ENCODE results near the gene PTPN9.
"Not testable (repeated sequence)": the region's sequence is repeated elsewhere in the genome, so short reads cannot be mapped to it uniquely, and the experiment has no call there.

The PTPN9 gene

GRCh38 chr15:75584121-75584520, 5.0 kb upstream of the PTPN9 start:
- FAIRE-seq (no peak), DNase-seq (ENCODE audit: insufficient read length, low spot score) (no peak)

GRCh38 chr15:75583701-75584100, 4.6 kb upstream of the PTPN9 start:
- DNase-seq (ENCODE audit: insufficient read length, low spot score) (no peak), FAIRE-seq (no peak)

GRCh38 chr15:75582943-75583342, 3.8 kb upstream of the PTPN9 start:
- not testable (repeated sequence) for FAIRE-seq

GRCh38 chr15:75578173-75578947, 755 bp downstream of the PTPN9 start:
- DNase-seq (ENCODE audit: insufficient read length, low spot score) (peak; percentile 17), FAIRE-seq (no peak)

More at GRCh38 chr15:75582943-75583342, 3.8 kb upstream of the PTPN9 start:
- DNase-seq (ENCODE audit: insufficient read length, low spot score): not testable (repeated sequence)

GRCh38 chr15:75577401-75578172, 1.5 kb downstream of the PTPN9 start:
- DNase-seq (ENCODE audit: insufficient read length, low spot score) (peak; percentile 24), FAIRE-seq (no peak)

GRCh38 chr15:75573648-75574384, 5.3 kb downstream of the PTPN9 start:
- DNase-seq (ENCODE audit: insufficient read length, low spot score): no peak
- no peak for FAIRE-seq

GRCh38 chr15:75570126-75570845, 8.8 kb downstream of the PTPN9 start:
- FAIRE-seq (no peak), DNase-seq (ENCODE audit: insufficient read length, low spot score) (no peak)

GRCh38 chr15:75565062-75565970, 13.8 kb downstream of the PTPN9 start:
- no peak for FAIRE-seq
- DNase-seq (ENCODE audit: insufficient read length, low spot score): no peak

GRCh38 chr15:75561888-75562287, 17.2 kb downstream of the PTPN9 start:
- FAIRE-seq: no peak
- no peak for DNase-seq (ENCODE audit: insufficient read length, low spot score)

- not testable (repeated sequence) for FAIRE-seq
Measured at GRCh38 chr15:75559360-75559759, 19.8 kb downstream of the PTPN9 start.

GRCh38 chr15:75558955-75559354, 20.2 kb downstream of the PTPN9 start:
- DNase-seq (ENCODE audit: insufficient read length, low spot score); FAIRE-seq: not testable (repeated sequence)

More at GRCh38 chr15:75559360-75559759, 19.8 kb downstream of the PTPN9 start:
- not testable (repeated sequence) for DNase-seq (ENCODE audit: insufficient read length, low spot score)

- FAIRE-seq: no peak
- DNase-seq (ENCODE audit: insufficient read length, low spot score): no peak
Measured at GRCh38 chr15:75554717-75555116, 24.4 kb downstream of the PTPN9 start.

GRCh38 chr15:75553659-75554058, 25.5 kb downstream of the PTPN9 start:
- DNase-seq (ENCODE audit: insufficient read length, low spot score) (no peak), FAIRE-seq (no peak)

GRCh38 chr15:75551091-75551490, 28.0 kb downstream of the PTPN9 start:
- no peak for FAIRE-seq

GRCh38 chr15:75545064-75545463, 34.1 kb downstream of the PTPN9 start:
- DNase-seq (ENCODE audit: insufficient read length, low spot score) (no peak), FAIRE-seq (no peak)

More at GRCh38 chr15:75551091-75551490, 28.0 kb downstream of the PTPN9 start:
- DNase-seq (ENCODE audit: insufficient read length, low spot score): no peak

GRCh38 chr15:75544359-75544758, 34.8 kb downstream of the PTPN9 start:
- FAIRE-seq (no peak), DNase-seq (ENCODE audit: insufficient read length, low spot score) (no peak)

- not testable (repeated sequence) for DNase-seq (ENCODE audit: insufficient read length, low spot score); FAIRE-seq
Measured at GRCh38 chr15:75542949-75543545, 36.1 kb downstream of the PTPN9 start.

GRCh38 chr15:75542386-75542797, 36.7 kb downstream of the PTPN9 start:
- FAIRE-seq (no peak), DNase-seq (ENCODE audit: insufficient read length, low spot score) (no peak)

- no peak for DNase-seq (ENCODE audit: insufficient read length, low spot score)
- no peak for FAIRE-seq
Measured at GRCh38 chr15:75538376-75538775, 40.7 kb downstream of the PTPN9 start.

Data from HTR-8/SVneo (cell line).